Caki2 (cell line): Measurements from ENCODE around the gene ST6GALNAC5. TPM values are rescaled to one million over a fixed set of nuclear protein-coding genes. Genes with fewer than 3 reads are reported as not detected.
"Not testable (repeated sequence)": the region's sequence is repeated elsewhere in the genome, so short reads cannot be mapped to it uniquely, and the experiment has no call there.

Source experiments
- DNase-seq: peaks from one replicate; pipeline ENCODE4 v3.0.0-alpha.2; 2015; ENCODE audit warnings: low read depth
- in situ Hi-C: cut with HindIII; loops from 2 replicates; pipeline ENCODE4 v1.10.0; 2016; ENCODE audit warnings: low sequenced_read_pairs, low pct_unique_long_range_greater_than_20kb, mixed read lengths
- total RNA-seq: library from RNA; depleted of rRNA; stranded (reverse); fragments of >200 nt; shearing (Covaris generic); gene quantifications from 2 replicates; pipeline ENCODE4 v1.2.3, GENCODE V29; 2014; ENCODE audit warnings: low replicate concordance

ST6GALNAC5 gene
- total RNA-seq, 1 experiment from 2014 or later, result not detected

GRCh38 chr1:76959556-76959955, 92.3 kb downstream of the ST6GALNAC5 start:
- no peak for DNase-seq

GRCh38 chr1:76961181-76961819, 94.0 kb downstream of the ST6GALNAC5 start:
- in situ Hi-C loops, result no loop called here
- no peak for DNase-seq

More at GRCh38 chr1:76959556-76959955, 92.3 kb downstream of the ST6GALNAC5 start:
- in situ Hi-C loops, result no loop called here

GRCh38 chr1:76961820-76962207, 94.5 kb downstream of the ST6GALNAC5 start:
- DNase-seq, result no peak
- in situ Hi-C loops, result no loop called here

DNA sequence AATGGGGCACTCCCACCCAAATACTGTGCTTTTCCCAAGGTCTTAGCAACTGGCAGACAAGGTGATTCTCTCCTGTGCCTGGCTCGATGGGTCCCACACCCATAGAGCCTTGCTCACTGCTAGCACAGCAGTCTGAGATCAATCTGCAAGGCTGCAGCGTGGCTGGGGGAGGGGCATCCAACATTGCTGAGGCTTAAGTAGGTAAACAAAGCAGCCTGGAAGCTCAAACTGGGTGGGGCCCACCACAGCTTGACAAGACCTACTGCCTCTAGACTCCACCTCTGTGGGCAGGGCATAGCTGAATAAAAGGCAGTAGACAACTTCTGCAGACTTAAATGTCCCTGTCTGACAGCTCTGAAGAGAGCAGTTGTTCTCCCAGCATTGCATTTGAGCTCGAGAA, 114.0 kb downstream of the ST6GALNAC5 start:
- DNase-seq, in situ Hi-C loops: not testable (repeated sequence)

DNA sequence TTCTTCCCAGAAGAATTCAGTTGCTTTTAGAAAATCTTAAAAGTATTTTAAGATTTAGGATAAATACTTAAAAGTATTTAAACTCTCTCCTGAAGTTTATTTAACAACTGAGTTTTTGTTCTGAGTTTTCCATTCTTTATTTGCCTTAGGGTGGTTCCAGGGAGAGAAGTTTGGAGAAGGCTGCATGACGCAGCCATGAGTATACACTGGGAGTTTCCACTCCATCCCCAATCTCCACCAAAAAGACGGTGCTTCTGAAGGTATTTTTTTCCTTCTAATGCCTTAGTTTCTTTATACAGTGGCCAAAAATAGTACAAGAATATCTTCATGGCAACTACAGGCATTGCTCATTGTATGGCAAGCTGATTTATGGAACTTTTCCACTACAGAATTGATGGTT, 122.7 kb downstream of the ST6GALNAC5 start:
- in situ Hi-C loops, result no loop called here
- no peak for DNase-seq

- no peak for DNase-seq
- in situ Hi-C loops, result no loop called here
These were observed 125.8 kb downstream of the ST6GALNAC5 start for GRCh38 chr1:76993036-76993435.

DNA sequence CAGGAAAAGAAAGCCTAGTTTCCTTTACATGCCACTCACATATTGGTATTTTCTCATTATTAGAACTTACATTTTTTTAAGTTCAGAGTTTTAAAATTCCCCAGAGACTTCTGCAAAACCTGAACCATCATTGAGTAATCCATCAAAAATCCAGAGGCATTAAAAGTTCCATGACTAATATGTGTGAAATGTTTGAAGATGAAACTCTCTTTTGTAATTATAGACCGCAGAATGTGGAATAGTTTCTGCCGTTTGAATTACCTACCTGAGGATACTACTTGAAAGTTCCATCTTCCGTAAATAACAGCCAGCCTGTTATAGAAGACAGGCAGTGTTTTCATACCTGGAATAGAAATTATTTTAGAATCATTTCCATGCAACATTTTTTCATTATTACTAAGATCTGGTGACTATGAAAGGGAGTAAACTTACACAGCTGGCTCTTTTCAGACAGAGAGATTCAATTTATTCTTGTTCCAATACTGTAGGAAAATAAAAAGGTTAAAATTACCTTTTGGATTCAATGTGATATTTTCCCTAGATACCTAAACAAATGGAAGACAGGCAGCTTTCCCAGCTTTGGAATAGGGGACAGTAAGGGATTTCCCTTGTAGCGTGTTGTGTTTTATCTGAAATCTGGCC, 131.4 kb downstream of the ST6GALNAC5 start:
- DNase-seq, result peak; percentile 2
- in situ Hi-C loops, result no loop called here

DNA sequence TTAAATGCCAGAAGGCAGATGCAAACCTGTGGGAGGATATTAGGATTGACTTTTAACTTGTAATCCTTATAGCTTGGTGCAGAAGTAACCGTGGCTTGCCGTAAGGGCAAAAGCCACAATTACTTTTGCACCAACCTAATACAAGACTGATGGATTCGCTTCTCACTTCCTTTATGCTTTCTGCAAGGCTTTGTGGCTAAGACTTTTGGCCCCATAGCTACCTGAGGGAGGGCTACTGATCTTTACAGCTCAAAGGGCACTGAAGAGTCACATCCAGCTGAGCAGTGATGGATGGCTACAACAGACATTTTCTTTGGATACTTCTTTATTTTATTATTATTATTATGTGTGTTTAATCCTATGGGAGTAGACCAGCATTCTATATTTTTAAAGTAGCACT, 140.4 kb downstream of the ST6GALNAC5 start:
- in situ Hi-C loops, result no loop called here
- no peak for DNase-seq

DNA sequence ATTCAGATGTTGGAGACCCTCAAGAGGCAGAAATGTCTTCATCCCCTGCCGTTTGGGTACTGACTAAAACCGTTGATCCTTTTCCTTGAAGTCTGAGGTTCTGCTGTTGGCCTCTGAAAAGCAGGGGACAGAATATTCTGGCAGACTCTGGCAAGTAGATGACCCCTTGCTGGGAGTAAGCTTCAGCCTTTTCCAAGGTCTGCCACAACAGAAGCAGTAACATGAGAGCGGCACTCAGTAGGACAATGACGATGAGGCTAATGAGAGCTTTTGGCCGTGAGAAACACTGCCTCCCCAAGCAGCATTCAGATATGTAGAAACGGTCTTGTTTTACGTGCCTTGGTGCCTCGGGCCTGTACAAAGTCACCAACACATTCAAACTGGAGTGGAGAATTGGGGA, 143.7 kb downstream of the ST6GALNAC5 start:
- DNase-seq, result no peak
- in situ Hi-C loops, result no loop called here

DNA sequence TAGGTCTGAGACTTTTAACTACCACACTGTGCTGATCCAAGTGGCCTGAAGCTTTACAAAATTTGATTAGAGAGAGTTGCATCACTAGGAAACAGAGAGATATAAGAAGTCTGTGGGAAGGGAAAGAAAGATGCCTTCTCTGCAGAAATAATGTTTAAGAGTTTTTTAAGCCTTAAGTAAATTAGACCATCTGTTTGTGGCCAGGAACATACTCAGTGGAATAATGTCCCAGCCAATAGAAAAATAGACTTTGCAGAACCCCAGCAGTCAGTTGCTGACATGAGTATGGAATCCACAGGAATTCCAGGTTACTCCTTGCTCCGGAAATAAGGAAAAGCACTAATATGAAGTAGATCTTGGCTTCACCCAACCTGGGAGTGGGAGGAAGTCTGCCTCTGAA, 144.8 kb downstream of the ST6GALNAC5 start:
- in situ Hi-C loops, result no loop called here
- DNase-seq, result no peak

DNA sequence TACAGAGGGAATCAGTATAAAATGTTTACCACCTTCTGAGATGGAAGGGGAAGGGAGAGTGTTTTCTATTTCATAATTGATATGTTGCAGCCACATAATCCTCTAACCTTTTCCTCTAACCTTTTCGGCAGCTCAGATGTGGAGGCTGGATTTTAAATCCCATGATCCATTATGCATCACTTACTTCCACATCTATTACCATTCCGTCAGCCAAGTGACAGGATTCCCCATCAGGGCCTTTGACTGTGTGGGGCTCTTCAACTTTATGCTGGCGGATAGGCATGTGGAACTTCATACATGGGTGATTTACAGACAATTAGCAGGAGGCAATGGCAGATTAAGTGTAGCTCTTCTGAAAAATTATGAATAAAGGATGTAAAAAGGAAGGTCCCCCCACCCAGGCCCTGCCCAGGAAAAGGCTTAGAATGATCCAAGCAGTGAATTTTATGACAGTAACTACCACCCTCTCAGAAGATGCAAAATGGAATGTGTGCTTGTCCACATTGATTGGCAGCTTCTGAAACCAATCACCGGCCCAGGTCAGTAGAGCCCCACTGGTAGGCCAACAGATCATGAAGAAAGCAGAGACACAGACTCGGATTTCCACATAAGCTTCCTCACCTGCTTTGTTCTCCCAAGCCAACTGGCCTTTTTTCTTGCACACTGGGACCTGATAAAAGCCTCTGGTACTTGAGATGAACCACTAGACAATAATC, 147.0 kb downstream of the ST6GALNAC5 start:
- in situ Hi-C loops, result no loop called here

DNA sequence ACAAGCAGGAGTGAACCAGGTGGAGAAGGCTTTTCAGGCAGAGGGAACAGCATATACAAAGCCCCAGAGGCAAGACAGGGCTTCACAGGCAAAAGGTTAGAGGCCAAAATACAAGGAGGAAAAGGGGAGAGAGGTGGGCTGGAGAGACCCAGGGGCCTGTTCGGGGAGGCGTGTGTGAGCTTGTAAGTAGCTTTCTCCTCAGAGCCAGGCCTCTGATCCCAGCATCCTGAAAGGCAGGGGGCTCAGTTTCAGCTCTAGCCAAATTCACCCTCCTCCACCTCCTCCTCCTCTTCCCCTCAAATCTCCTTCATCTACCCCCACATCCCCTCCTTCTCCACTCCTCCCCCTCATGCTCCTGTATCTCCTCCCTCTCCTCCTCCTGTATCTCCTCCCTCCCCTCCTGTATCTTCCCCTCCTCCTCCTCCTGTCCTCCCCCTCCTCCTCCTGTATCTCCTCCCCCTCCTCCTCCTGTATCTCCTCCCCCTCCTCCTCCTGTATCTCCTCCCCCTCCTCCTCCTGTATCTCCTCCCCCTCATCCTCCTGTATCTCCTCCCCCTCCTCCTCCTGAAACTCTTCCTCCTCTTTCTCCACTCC, 148.6 kb downstream of the ST6GALNAC5 start:
- in situ Hi-C loops, result no loop called here
- peak; percentile 18 for DNase-seq

More for the DNA sequence above, 147.0 kb downstream of the ST6GALNAC5 start:
- no peak for DNase-seq

DNA sequence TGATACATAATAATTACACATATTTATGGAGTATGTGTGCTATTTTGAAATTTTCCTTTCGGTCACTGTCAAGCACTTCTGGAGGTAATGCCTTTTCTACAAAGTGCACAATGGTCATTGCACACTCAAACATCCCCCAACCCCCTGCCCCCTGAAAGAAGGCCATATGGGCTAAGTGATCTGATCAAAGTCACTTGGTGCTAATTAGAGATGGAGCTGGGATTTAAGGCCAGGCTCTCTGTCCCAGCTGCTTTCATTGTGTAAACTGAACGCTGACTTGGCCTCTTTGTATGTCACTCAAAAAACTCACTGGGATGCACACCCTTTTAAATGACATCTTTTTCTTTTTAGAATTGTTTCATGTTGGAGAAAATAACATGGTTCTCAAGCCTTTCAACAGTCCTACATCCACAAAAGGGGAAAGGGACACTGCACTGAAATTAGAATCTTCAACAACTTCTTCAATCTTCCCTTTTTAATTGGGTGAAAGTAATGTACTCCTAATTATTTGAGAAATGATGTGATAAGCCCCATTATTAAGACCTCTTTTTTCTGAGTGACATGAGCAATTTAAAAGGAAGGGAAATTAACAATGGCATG, 149.2 kb downstream of the ST6GALNAC5 start:
- in situ Hi-C loops, result no loop called here
- no peak for DNase-seq

GRCh38 chr1:77018311-77018710, 151.0 kb downstream of the ST6GALNAC5 start:
- in situ Hi-C loops, result no loop called here
- DNase-seq, result no peak

DNA sequence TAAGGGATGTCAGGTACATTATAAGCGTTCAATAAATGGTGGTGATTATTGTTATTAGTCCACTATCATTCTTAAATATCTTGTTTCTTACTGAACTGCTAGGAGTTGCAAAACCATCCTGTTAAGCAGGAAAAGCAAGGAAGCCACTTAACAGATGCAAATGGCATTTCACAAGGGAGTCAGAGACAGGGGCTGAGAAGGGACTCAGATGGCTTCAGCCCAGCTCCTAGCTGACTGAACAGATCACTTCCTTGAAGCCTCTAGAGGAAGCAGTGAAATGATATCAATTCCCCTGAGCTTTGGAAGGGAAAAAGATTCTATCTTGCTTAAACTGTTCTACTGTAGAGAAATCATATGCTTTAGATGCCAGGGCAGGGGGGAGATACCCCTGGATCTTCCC, 151.5 kb downstream of the ST6GALNAC5 start:
- in situ Hi-C loops, result no loop called here
- no peak for DNase-seq

DNA sequence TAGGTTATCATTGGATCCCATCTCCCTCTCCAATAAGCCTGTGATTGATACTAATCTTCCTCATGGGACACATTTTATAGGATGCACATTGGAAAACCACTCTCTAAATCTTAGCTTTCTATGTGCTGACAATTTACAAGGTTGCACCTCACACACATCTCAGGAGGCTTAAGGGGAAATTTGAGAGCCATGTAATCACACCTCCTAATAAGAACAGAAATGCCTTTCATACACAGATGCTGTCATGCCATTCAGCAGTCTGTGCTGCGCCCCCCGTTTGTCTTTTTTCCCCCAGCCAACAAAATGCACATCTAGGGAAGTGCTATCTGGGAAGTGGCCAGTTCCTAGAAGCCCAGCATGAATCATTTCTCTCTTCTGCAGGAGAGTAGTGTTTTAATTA, 154.5 kb downstream of the ST6GALNAC5 start:
- in situ Hi-C loops, result no loop called here
- DNase-seq, result no peak

DNA sequence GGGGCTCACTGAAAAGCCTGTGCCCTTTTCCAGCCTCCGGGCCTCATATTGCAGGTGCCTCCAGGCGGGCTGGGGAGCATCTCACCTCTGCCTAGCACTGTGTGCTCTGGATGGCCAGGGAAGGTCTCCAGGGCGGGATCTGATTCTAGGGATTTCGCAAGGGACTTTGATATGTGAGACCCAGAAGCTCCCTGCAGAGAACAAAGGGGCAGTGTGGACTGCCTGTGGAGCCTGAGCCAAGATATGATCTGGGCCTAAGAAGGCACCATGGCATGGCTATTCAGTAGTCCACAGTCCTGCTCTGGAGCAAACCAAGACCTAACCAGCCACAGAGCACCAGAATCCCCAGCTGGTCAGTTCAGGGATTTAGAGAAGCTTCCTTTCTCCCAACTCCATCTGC, 157.2 kb downstream of the ST6GALNAC5 start:
- in situ Hi-C loops, result no loop called here
- no peak for DNase-seq

GRCh38 chr1:77025599-77025998, 158.3 kb downstream of the ST6GALNAC5 start:
- in situ Hi-C loops, result no loop called here
- DNase-seq, result no peak

DNA sequence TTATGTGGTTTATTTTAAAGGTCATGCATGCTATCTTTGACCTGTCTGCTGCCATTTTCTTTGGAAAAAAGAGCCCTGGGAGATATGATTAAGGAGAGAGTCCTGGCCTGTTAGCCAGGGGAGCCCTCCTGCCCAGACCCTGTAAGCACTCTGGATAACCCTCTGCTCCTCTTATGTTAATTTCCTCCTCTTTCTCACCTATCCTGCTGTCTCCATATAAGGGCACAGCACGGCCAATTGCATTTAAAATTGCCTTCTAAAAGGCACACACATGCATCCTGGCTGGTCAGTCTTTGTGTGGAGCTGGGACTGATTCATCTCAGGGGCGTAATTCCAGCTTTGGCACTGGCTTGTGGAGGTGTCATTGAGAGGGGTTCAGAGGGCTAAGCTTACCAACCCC, 158.9 kb downstream of the ST6GALNAC5 start:
- no peak for DNase-seq
- in situ Hi-C loops, result no loop called here
